GM18867 (cell line): Measurements from ENCODE around the gene CALM3.
"Not testable (repeated sequence)": the region's sequence is repeated elsewhere in the genome, so short reads cannot be mapped to it uniquely, and the experiment has no call there.

ENCODE experiments used
- ATAC-seq: cut with Tn5 transposase; IDR thresholded peaks from one replicate; pipeline ENCODE4 v1.9.1; 2021; ENCODE audit warnings: mild to moderate bottlenecking, moderate library complexity; ENCODE audit not compliant: unreplicated experiment

Gene CALM3

GRCh38 chr19:46601318-46602224, at the start of gene CALM3:
TSS of gene CALM3 (plus strand) at chr19:46601330. CDS start at chr19:46601435, 105 bp downstream.
- no peak for ATAC-seq

- ATAC-seq: no peak
Observed at GRCh38 chr19:46552891-46553290, 48.2 kb upstream of the CALM3 start.

GRCh38 chr19:46554161-46554560, 47.0 kb upstream of the CALM3 start:
- no peak for ATAC-seq

- ATAC-seq: no peak
Observed at GRCh38 chr19:46555628-46556280, 45.4 kb upstream of the CALM3 start.

- ATAC-seq: not testable (repeated sequence)
Observed at GRCh38 chr19:46556471-46556870, 44.7 kb upstream of the CALM3 start.

GRCh38 chr19:46559203-46559602, 41.9 kb upstream of the CALM3 start:
- no peak for ATAC-seq

GRCh38 chr19:46559675-46560074, 41.5 kb upstream of the CALM3 start:
- not testable (repeated sequence) for ATAC-seq

GRCh38 chr19:46564701-46565100, 36.4 kb upstream of the CALM3 start:
- ATAC-seq: no peak

- ATAC-seq: no peak
Observed at GRCh38 chr19:46571495-46571894, 29.6 kb upstream of the CALM3 start.

GRCh38 chr19:46573679-46574498, 27.2 kb upstream of the CALM3 start:
- ATAC-seq: no peak

GRCh38 chr19:46574533-46574932, 26.6 kb upstream of the CALM3 start:
- no peak for ATAC-seq

GRCh38 chr19:46578450-46578849, 22.7 kb upstream of the CALM3 start:
- ATAC-seq: no peak

GRCh38 chr19:46579361-46579879, 21.7 kb upstream of the CALM3 start:
- no peak for ATAC-seq

GRCh38 chr19:46580247-46580646, 20.9 kb upstream of the CALM3 start:
- ATAC-seq: no peak

GRCh38 chr19:46585539-46585938, 15.6 kb upstream of the CALM3 start:
- no peak for ATAC-seq

- ATAC-seq: no peak
Observed at GRCh38 chr19:46586294-46586693, 14.8 kb upstream of the CALM3 start.

- no peak for ATAC-seq
Observed at GRCh38 chr19:46587861-46588260, 13.3 kb upstream of the CALM3 start.

GRCh38 chr19:46591254-46591653, 9.9 kb upstream of the CALM3 start:
- ATAC-seq: no peak

GRCh38 chr19:46591870-46592269, 9.3 kb upstream of the CALM3 start:
- no peak for ATAC-seq

GRCh38 chr19:46596008-46596407, 5.1 kb upstream of the CALM3 start:
- ATAC-seq: no peak

- no peak for ATAC-seq
Observed at GRCh38 chr19:46598372-46598917, 2.7 kb upstream of the CALM3 start.
